G401 (cell line): ENCODE data around the gene MMP14. TPM values are rescaled to one million over a fixed set of nuclear protein-coding genes. Genes with fewer than 3 reads are reported as not detected.

Experiments used
- DNase-seq: peaks from one replicate; pipeline ENCODE4 v3.0.0-alpha.2; 2015; ENCODE audit warnings: low spot score
- in situ Hi-C: cut with HindIII; loops from 2 replicates; pipeline ENCODE4 v1.10.0; 2016; ENCODE audit warnings: low sequenced_read_pairs, mixed read lengths
- total RNA-seq: library from RNA; depleted of rRNA; stranded (reverse); fragments of >200 nt; shearing (Covaris generic); gene quantifications from 2 replicates; pipeline ENCODE4 v1.2.3, GENCODE V29; 2014; rRNA removed

Gene MMP14
- total RNA-seq, 1 experiment from 2014 or later: 298 TPM

DNA sequence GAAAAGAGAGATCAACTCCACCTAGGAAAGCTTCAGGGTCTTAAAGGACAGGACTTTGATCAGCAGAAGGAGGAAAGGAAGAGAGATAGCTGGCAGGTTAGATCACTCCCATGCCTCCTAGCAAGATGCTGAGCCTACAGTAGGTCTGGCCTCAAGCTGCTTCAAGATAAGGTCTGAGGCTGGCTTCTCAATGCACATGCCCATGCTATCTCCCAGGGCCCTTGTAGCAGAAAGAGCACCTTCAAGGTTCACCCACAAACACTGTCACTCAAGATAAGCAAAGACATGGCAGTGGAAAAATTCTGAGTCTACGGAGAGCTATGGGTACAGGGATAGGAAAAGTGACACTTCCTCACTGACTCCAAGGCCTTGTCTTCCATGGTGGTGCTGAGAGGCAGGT lies 61.0 kb downstream of the MMP14 start:
- no peak for DNase-seq
- in situ Hi-C loops: no loop called here

Other genes with a start within 250 kb of the MMP14 start
- 381 and 389 TPM in 2 replicates for gene DAD1, start 247.4 kb upstream of the MMP14 start, total RNA-seq
- 8.1 and 8.9 TPM in 2 replicates for gene ABHD4, start 238.3 kb upstream of the MMP14 start, total RNA-seq
- not detected in 2 replicates for gene OR6J1, start 192.2 kb upstream of the MMP14 start, total RNA-seq
- 187 and 240 TPM in 2 replicates for gene OXA1L, start 69.9 kb upstream of the MMP14 start, total RNA-seq
- gene SLC7A7, start 21.1 kb upstream of the MMP14 start, total RNA-seq: 27.3 and 28.1 TPM in 2 replicates
- 77.9 and 133 TPM in 2 replicates for gene MRPL52, start 6.7 kb upstream of the MMP14 start, total RNA-seq
- gene LRP10, start 35.2 kb downstream of the MMP14 start, total RNA-seq: 37.1 and 41.5 TPM in 2 replicates
- not detected in 2 replicates for gene REM2, start 46.6 kb downstream of the MMP14 start, total RNA-seq
- 62.2 and 78.0 TPM in 2 replicates for gene RBM23, start 82.6 kb downstream of the MMP14 start, total RNA-seq
- gene PRMT5, start 92.8 kb downstream of the MMP14 start, total RNA-seq: 206 and 257 TPM in 2 replicates
- 102 and 131 TPM in 2 replicates for gene HAUS4, start 120.5 kb downstream of the MMP14 start, total RNA-seq
- 16.4 and 17.0 TPM in 2 replicates for gene AJUBA, start 146.0 kb downstream of the MMP14 start, total RNA-seq
- gene C14orf93, start 173.6 kb downstream of the MMP14 start, total RNA-seq: 8.7 and 15.1 TPM in 2 replicates
- gene PSMB5, start 198.3 kb downstream of the MMP14 start, total RNA-seq: 447 and 480 TPM in 2 replicates
- not detected in 2 replicates for gene PSMB11, start 205.6 kb downstream of the MMP14 start, total RNA-seq
- gene CDH24, start 220.9 kb downstream of the MMP14 start, total RNA-seq: 8.7 and 10.9 TPM in 2 replicates